Right renal cortex interstitium (tissue), 3 donors: ENCODE data around the gene CD276. TPM values are rescaled to one million over a fixed set of nuclear protein-coding genes. Genes with fewer than 3 reads are reported as not detected.
A peak's percentile ranks its signal among the peaks of the same experiment; 100 is the strongest.

ENCODE experiments used
- DNase-seq, 3 donors: peaks; one replicate each; pipeline ENCODE4 v3.0.0-alpha.2; 2013; ENCODE audit warnings: low read depth in 3 of 3, low spot score in 2 of 3
- polyA plus RNA-seq, 3 donors: library from polyadenylated mRNA; unstranded; fragments of 120-200 nt; gene quantifications; one replicate each; pipeline ENCODE4 v1.2.1, GENCODE V29; 2013; ENCODE audit not compliant: insufficient read length in 3 of 3

Gene CD276
- polyA plus RNA-seq, 3 donors, result 157 to 163 (median 162) TPM

DNA sequence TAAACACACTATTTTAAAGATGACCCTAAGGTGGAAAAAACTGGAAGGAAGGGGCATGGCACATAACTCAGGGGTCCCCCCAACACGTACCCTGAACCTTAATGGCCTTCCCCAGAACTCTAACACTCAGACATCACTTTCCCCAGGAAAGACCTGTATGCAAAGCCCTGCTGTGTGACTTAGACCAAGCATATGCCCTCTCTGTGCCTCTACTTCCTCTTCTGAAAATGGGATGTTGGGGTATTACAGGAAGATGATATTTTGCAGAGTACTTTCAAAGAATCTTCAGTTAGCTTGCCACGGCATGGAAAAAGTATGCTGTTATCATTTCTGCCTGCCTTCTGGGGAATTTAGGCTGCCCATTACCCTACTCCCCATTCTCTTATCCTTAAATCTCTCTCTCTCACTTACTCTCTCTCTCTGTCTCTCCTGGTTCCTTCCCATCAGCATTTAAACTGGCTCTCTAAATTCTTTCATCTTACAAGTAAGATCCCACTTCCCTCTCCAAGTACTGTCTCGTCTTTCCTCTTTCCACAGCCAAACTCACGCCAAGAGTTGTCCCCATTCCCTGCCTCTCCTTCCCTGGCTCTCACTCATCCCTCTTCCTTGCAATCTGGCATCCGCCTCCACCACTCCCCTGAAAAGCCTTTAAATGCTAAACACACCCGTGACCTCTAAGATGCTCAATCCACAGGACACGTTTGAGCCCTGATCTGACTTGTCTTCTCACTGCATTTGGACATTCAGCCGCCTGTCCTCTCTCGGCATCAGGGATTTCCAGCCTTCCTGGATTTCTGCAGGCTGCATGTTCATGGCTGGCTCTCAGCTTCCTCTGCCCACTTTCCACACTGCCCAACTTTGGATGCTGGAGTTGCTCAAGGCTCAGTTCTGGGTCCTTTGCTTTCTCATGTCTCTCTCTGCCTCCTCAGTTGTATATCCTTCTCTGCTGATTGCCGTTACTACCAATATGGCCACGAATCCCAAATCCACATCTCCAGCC is 76.4 kb downstream of the CD276 start:
- DNase-seq, result no peak

DNA sequence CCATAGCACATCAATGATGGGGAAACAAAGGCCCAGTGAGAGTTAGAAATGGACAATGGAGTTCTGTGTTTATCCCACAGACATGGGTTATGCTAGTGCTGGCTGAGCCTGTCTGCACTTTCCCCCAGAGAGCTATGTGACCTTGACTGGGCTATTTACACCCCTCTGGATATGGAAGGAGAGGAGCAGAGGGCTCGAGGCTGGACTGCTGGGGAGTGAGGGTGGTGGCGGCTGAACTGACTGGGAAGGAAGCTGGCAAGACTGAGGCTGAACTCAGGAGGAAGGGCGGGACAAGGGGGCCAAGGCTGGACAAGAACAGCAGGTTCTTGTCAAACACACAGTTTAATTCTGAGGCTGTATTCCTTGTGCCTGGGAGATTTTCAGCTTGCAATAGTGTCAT is 79.7 kb downstream of the CD276 start:
- DNase-seq, result peak in 1 of 3 donors; percentile 31

Other genes starting within 250 kb of the CD276 start
- gene REC114, start 241.2 kb upstream of the CD276 start, polyA plus RNA-seq, result not detected
- 100 to 1,000 TPM; 191 to 202 (median 198) TPM for gene NPTN, start 51.0 kb upstream of the CD276 start, polyA plus RNA-seq
- gene INSYN1, start 69.0 kb downstream of the CD276 start, polyA plus RNA-seq, result 10 to 100 TPM; 11.5 to 18.9 (median 13.9) TPM
- not detected for gene TBC1D21, start 189.2 kb downstream of the CD276 start, polyA plus RNA-seq
- 10 to 100 TPM; 86.3 to 88.4 (median 88.1) TPM for gene LOXL1, start 242.1 kb downstream of the CD276 start, polyA plus RNA-seq